Fibroblast of lung (primary cell): ENCODE results near the gene SLC66A2.

Experiments
- EZH2 ChIP-seq: IDR thresholded peaks from 2 replicates; pipeline ENCODE4 v1.5.1; 2012; ENCODE audit warnings: low read length, control low read depth, mild to moderate bottlenecking; ENCODE audit errors: missing control alignments
- TF ChIP-seq, protein P1 (sequence below), 2 donors: IDR thresholded peaks in 1 of 2; conservative IDR thresholded peaks in 1 of 2; 1 replicate in 1 of 2; 2 replicates in 1 of 2; pipeline ENCODE4 v1.5.1; 2011 to 2012; ENCODE audit warnings: low read length in 2 of 2, control low read depth in 1 of 2, inconsistent platforms in 1 of 2, low read depth in 1 of 2, mild to moderate bottlenecking in 1 of 2

DNA sequence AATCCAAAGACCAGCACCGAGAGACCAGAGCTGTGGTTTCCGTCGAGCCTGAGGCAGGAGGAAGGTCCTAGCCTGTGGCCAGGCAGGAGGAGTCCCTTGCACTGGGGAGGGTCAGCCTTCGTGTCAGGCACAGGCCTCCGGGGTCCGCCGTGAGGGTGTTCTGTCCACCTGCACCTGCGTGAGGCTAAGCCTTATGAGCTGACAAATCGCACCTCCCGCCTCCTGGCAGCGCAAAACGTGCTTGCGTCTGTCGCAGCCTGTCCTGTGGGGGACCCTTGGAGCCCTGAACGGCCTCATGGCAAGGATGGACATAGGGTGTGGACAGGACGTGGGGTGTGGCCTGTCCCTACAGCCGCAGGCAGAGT, 80.4 kb downstream of the SLC66A2 start:
- TF ChIP-seq, protein P1, sequence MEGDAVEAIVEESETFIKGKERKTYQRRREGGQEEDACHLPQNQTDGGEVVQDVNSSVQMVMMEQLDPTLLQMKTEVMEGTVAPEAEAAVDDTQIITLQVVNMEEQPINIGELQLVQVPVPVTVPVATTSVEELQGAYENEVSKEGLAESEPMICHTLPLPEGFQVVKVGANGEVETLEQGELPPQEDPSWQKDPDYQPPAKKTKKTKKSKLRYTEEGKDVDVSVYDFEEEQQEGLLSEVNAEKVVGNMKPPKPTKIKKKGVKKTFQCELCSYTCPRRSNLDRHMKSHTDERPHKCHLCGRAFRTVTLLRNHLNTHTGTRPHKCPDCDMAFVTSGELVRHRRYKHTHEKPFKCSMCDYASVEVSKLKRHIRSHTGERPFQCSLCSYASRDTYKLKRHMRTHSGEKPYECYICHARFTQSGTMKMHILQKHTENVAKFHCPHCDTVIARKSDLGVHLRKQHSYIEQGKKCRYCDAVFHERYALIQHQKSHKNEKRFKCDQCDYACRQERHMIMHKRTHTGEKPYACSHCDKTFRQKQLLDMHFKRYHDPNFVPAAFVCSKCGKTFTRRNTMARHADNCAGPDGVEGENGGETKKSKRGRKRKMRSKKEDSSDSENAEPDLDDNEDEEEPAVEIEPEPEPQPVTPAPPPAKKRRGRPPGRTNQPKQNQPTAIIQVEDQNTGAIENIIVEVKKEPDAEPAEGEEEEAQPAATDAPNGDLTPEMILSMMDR (conservative IDR thresholded peaks at IDR 0.05 in 1 of 2, IDR thresholded peaks at IDR 0.05 in 1 of 2; ENCODE audit: low read depth in 1 of 2, low read length in 2 of 2) = no peak
- TF ChIP-seq EZH2 = no peak
